CD14-positive monocyte (primary cell): ENCODE measurements around the gene SPTBN2. TPM values are rescaled to one million over a fixed set of nuclear protein-coding genes. Genes with fewer than 3 reads are reported as not detected.

Experiments
- DNase-seq, 3 donors: peaks; one replicate each; pipeline ENCODE4 v3.0.0-alpha.2; 2011 to 2022
- H2AFZ ChIP-seq: 2 replicates; pipeline ENCODE4 v1.6.0; 2012; ENCODE audit warnings: mild to moderate bottlenecking, low read depth, low read length, inconsistent platforms; ENCODE audit not compliant: insufficient read depth, poor library complexity, severe bottlenecking
- H3K27ac ChIP-seq, 2 donors: 1 replicate in 1 of 2; 2 replicates in 1 of 2; pipeline ENCODE4 v1.5.1; 2012 to 2013; ENCODE audit warnings: low read length in 2 of 2, control low read depth in 1 of 2, inconsistent platforms in 1 of 2, low read depth in 1 of 2, mild to moderate bottlenecking in 1 of 2
- H3K27me3 ChIP-seq, 2 donors: one replicate each; pipeline versions ENCODE4 v1.6.0 to v1.6.1; 2011 to 2013; ENCODE audit warnings: low read length in 2 of 2; ENCODE audit not compliant: control insufficient read depth in 2 of 2, insufficient read depth in 2 of 2
- H3K36me3 ChIP-seq, 2 donors: replicated peaks in 1 of 2; 1 replicate in 1 of 2; 2 replicates in 1 of 2; pipeline versions ENCODE4 v1.5.1 to v1.6.1; 2012 to 2013; ENCODE audit warnings: low read length in 2 of 2, control low read depth in 1 of 2, inconsistent platforms in 1 of 2, mild to moderate bottlenecking in 1 of 2; ENCODE audit not compliant: insufficient read depth in 2 of 2, control insufficient read depth in 1 of 2
- H3K4me1 ChIP-seq, 2 donors: 1 replicate in 1 of 2; 2 replicates in 1 of 2; pipeline versions ENCODE4 v1.5.1 to v1.6.1; 2012 to 2013; ENCODE audit warnings: low read length in 2 of 2, control low read depth in 1 of 2, inconsistent platforms in 1 of 2, mild to moderate bottlenecking in 1 of 2, moderate library complexity in 1 of 2; ENCODE audit not compliant: insufficient read depth in 2 of 2, control insufficient read depth in 1 of 2
- H3K4me2 ChIP-seq: replicated peaks from 2 replicates; pipeline ENCODE3; 2012; ENCODE audit warnings: low read length, moderate library complexity, mild to moderate bottlenecking; ENCODE audit not compliant: poor library complexity, severe bottlenecking; ENCODE audit errors: extremely low read depth
- H3K4me3 ChIP-seq, 3 experiments: fragments of 200-600 bp in 1 of 3; sonication (generic) in 1 of 3; replicated peaks in 1 of 3; 1 replicate in 2 of 3; 2 replicates in 1 of 3; pipeline ENCODE4 v1.5.1; 2011 to 2013; ENCODE audit warnings: low read length in 3 of 3, mild to moderate bottlenecking in 3 of 3, control low read depth in 2 of 3, low read depth in 2 of 3, inconsistent platforms in 1 of 3, moderate library complexity in 1 of 3
- H3K79me2 ChIP-seq: 2 replicates; pipeline ENCODE4 v1.6.0; 2012; ENCODE audit warnings: mild to moderate bottlenecking, control low read depth, inconsistent platforms, low read length, moderate library complexity; ENCODE audit not compliant: insufficient read depth
- H3K9ac ChIP-seq: 2 replicates; pipeline ENCODE4 v1.6.0; 2017; ENCODE audit warnings: low read length, mild to moderate bottlenecking; ENCODE audit not compliant: insufficient read depth, poor library complexity, severe bottlenecking
- H3K9me3 ChIP-seq, 2 donors: replicated peaks in 1 of 2; 1 replicate in 1 of 2; 2 replicates in 1 of 2; pipeline versions ENCODE4 v1.5.1 to v1.6.1; 2012 to 2013; ENCODE audit warnings: low read length in 2 of 2, control low read depth in 1 of 2; ENCODE audit not compliant: control insufficient read depth in 1 of 2, insufficient read depth in 1 of 2
- H4K20me1 ChIP-seq: 2 replicates; pipeline ENCODE4 v1.6.0; 2012; ENCODE audit warnings: mild to moderate bottlenecking, low read length, control low read depth, moderate library complexity; ENCODE audit not compliant: insufficient read depth
- H3K27ac Mint-ChIP-seq, 7 donors: one replicate each; pipeline ENCODE4 v1.8.0; 2020; ENCODE audit warnings: mild to moderate bottlenecking in 7 of 7, mixed read lengths in 7 of 7, moderate library complexity in 6 of 7, inconsistent platforms in 2 of 7
- H3K27me3 Mint-ChIP-seq, 3 donors: one replicate each; pipeline ENCODE4 v1.8.0; 2021 to 2022; ENCODE audit warnings: low read depth in 3 of 3, mild to moderate bottlenecking in 3 of 3, mixed read lengths in 3 of 3, moderate library complexity in 3 of 3, inconsistent platforms in 1 of 3
- H3K36me3 Mint-ChIP-seq, 2 donors: one replicate each; pipeline ENCODE4 v1.8.0; 2020; ENCODE audit warnings: mixed read lengths in 2 of 2, inconsistent platforms in 1 of 2, mild to moderate bottlenecking in 1 of 2
- H3K4me1 Mint-ChIP-seq: one replicate; pipeline ENCODE4 v1.8.0; 2020; ENCODE audit warnings: mild to moderate bottlenecking, mixed read lengths
- H3K4me3 Mint-ChIP-seq, 2 donors: one replicate each; pipeline ENCODE4 v1.8.0; 2020; ENCODE audit warnings: mild to moderate bottlenecking in 2 of 2, mixed read lengths in 2 of 2, moderate library complexity in 1 of 2
- H3K9me3 Mint-ChIP-seq, 7 donors: one replicate each; pipeline ENCODE4 v1.8.0; 2020 to 2022; ENCODE audit warnings: mixed read lengths in 7 of 7, mild to moderate bottlenecking in 6 of 7, moderate library complexity in 6 of 7, inconsistent platforms in 2 of 7
- CTCF ChIP-seq: fragments of 200-600 bp; IDR thresholded peaks from one replicate; pipeline ENCODE4 v1.8.0; 2022; ENCODE audit warnings: antibody characterized with exemption, mild to moderate bottlenecking
- WGBS: methylation state at CpG from one replicate; pipeline ENCODE4 v1.1.5; 2013; ENCODE audit warnings: missing lambda C conversion rate; ENCODE audit not compliant: insufficient coverage; 5-methylcytosine and 5-hydroxymethylcytosine counted together
- intact Hi-C, 2 donors: fragments of 100-400 bp; cut with micrococcal nuclease; formaldehyde crosslinking; loops; one replicate each; pipeline versions ENCODE4 v1.15.0 to v1.15.1; 2023
- polyA plus RNA-seq, 3 donors: library from polyadenylated mRNA; depleted of rRNA in 1 of 3; unstranded in 2 of 3; stranded (reverse) in 1 of 3; fragments of 300-500 nt in 2 of 3; fragments of >200 nt in 1 of 3; fragmentation: Illumina TruSeq in 2 of 3; gene quantifications; 1 replicate in 2 of 3; 2 replicates in 1 of 3; pipeline ENCODE4 v1.2.3, GENCODE V29; 2012 to 2021

The SPTBN2 gene
- polyA plus RNA-seq, 3 donors = not detected

DNA sequence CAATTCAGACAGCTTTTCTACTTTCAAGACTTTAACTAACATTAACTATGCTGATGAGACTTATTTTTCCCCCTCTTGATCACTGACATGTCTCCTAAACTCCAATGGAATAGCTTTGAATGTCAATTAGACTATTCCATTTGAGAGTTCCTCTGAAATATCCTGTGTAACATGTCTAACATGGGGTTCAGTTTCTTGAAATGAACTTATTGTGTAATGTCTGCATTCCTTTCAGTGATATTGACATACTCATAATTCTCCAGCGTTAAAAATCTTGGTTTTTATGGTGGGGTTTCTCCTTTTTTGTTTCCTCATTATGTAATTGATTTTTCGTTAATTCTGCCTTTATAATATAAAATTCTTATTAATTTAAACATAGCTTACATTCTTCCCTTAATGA, 37.7 kb upstream of the SPTBN2 start:
- H3K27ac ChIP-seq = no peak overlapping the region
- no peaks in the 10 kb centered on the region for H3K36me3 ChIP-seq
- Mint-ChIP-seq H3K4me3 (no peak overlapping the region), H3K27ac (no peak overlapping the region), H3K9me3 (peaks cover 0 to 2% (median 0%) of the 10 kb centered on the region in 7 donors), H3K27me3 (peaks cover 0 to 3% (median 0%) of the 10 kb centered on the region in 3 donors), H3K36me3 (no peaks in the 10 kb centered on the region), H3K4me1 (peaks cover 2% of the 10 kb centered on the region)
- H3K4me3 ChIP-seq = no peak overlapping the region
- WGBS = no CpG with 5 or more reads among the region's 2 CpGs
- no peak for DNase-seq
- intact Hi-C loops = no loop called here
- no peak overlapping the region for H2AFZ ChIP-seq
- H3K27me3 ChIP-seq = no peaks in the 10 kb centered on the region
- no peak overlapping the region for H3K4me2 ChIP-seq
- H3K79me2 ChIP-seq = no peaks in the 10 kb centered on the region
- H3K4me1 ChIP-seq = no peaks in the 10 kb centered on the region
- no peaks in the 10 kb centered on the region for H3K9me3 ChIP-seq
- H4K20me1 ChIP-seq = no peaks in the 10 kb centered on the region
- H3K9ac ChIP-seq = no peak overlapping the region
- no peak for TF ChIP-seq CTCF

- no peaks in the 10 kb centered on the region for H4K20me1 ChIP-seq
- no peaks in the 10 kb centered on the region for H3K4me1 ChIP-seq
- no peaks in the 10 kb centered on the region for H3K9me3 ChIP-seq
- intact Hi-C loops = no loop called here
- 96% methylated on average over 27 of the region's 27 CpGs for WGBS
- no peak overlapping the region for H3K27ac ChIP-seq
- no peaks in the 10 kb centered on the region for H3K36me3 Mint-ChIP-seq
- no peak overlapping the region for H3K4me3 Mint-ChIP-seq
- H3K27me3 Mint-ChIP-seq = peaks cover 0 to 4% (median 1%) of the 10 kb centered on the region in 3 donors
- no peaks in the 10 kb centered on the region for H3K27me3 ChIP-seq
- DNase-seq = no peak
- H3K4me1 Mint-ChIP-seq = no peaks in the 10 kb centered on the region
- H3K4me2 ChIP-seq = no peak overlapping the region
- peaks cover 0 to 2% (median 0%) of the 10 kb centered on the region in 7 donors for H3K9me3 Mint-ChIP-seq
- no peak for TF ChIP-seq CTCF
- H3K9ac ChIP-seq = no peak overlapping the region
- no peak overlapping the region for H2AFZ ChIP-seq
- H3K36me3 ChIP-seq = no peaks in the 10 kb centered on the region
- H3K4me3 ChIP-seq = no peak overlapping the region
- H3K27ac Mint-ChIP-seq = no peak overlapping the region
- H3K79me2 ChIP-seq = no peaks in the 10 kb centered on the region
Observed at GRCh38 chr11:66762088-66762487, 33.1 kb upstream of the SPTBN2 start.
